ENCODE measurements around the gene JMJD4.

Gene JMJD4

DNA sequence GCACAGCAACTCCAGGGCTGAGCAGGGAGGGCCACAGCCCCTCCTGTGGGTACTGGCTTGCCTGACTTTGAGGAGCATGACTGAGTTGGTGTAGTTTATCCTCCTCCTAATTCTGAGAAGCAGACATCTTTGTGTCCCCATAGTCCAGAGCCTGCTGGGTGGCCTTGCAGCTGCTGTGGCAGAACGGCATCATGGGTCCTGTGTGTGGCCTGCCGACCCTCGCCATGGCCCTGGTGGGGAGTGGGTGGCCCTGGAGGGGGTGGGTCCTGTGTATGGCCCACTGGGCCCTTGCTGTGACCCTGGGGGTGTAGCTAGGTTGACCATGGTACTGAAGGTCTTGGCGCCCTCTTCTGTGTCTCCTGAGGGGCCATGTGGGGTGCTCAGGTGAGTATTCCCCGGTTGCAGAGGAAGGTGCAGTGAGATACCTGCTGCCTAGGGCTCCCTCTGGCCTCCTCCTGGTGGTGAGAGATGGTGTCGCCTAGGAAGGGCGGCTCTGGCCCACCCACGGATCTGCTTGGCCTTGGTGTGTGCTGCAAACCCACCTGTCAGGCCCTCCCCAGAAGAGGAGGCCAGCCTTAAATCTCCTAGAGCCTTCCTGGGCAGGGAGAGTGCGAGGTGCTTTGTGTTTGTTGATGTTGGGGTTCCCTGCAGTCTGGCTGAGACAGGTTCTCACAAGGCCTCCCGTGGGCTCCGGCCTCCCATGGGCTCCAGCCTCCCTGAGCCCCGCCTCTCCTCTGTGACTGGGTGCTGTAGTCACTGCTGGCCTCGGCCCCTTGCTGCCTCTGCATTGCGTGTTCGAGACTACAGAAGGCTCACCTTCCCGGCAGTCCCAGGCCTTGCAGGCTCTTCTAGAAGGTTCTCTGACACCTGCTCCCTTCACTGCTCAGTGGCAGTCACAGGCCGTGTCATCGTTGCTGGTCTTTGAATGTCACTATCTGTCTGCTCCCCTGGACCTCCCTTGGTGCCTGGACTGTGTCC, 7.9 kb upstream of the JMJD4 start:
- H3K4me1 ChIP-seq, result peaks cover 0 to 3% (median 0%) of the 10 kb centered on the region in 4 donors
- intact Hi-C loops (cut with DNase I; ENCODE audit: low total_unique reads), result no loop called here
- no peak overlapping the region for H3K4me3 ChIP-seq
- TF ChIP-seq, protein P1, sequence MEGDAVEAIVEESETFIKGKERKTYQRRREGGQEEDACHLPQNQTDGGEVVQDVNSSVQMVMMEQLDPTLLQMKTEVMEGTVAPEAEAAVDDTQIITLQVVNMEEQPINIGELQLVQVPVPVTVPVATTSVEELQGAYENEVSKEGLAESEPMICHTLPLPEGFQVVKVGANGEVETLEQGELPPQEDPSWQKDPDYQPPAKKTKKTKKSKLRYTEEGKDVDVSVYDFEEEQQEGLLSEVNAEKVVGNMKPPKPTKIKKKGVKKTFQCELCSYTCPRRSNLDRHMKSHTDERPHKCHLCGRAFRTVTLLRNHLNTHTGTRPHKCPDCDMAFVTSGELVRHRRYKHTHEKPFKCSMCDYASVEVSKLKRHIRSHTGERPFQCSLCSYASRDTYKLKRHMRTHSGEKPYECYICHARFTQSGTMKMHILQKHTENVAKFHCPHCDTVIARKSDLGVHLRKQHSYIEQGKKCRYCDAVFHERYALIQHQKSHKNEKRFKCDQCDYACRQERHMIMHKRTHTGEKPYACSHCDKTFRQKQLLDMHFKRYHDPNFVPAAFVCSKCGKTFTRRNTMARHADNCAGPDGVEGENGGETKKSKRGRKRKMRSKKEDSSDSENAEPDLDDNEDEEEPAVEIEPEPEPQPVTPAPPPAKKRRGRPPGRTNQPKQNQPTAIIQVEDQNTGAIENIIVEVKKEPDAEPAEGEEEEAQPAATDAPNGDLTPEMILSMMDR (IDR thresholded peaks at IDR 0.05), result no peak
- no peak overlapping the region for H3K27ac ChIP-seq
- no peaks in the 10 kb centered on the region for H3K27me3 ChIP-seq
- no peaks in the 10 kb centered on the region for H3K9me3 ChIP-seq
- DNase-seq, result peak in 1 of 2 donors; percentile 60
- peaks cover 0 to 19% (median 4%) of the 10 kb centered on the region in 3 donors for H3K36me3 ChIP-seq

DNA sequence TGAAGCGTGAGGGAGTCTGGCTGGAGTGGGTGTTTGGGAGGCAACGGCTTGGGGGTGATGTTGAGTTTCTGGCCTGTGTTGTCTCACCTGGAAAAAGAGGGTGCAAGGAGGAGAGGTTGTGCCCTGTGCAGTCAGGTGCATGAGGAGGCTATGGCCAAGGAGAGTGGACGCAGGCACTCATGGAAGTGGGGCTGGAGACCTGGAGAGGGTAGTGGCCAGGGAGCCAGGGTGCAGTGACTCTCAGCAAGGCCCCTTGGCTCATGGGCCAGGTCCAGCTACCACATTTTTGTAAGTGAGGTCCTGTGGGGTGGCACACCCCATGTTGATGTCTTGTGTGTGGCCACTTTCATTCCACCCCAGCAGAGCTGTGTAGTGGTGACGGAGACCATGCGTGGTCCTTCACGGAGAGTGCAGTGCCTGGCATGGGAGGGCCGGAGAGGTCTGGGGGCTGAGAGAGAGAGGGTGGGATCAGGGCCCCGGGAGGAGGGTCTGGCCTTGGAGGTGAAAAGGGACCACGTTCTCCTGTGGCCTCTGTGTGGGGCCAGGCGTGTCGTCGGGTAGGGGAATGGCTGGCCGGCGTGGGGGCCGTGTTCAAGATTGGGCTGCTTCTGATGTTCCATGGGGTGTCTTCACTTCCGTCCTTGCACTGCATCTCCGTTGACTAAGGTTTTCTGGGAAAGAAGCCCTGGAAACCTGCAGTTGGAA, 6.2 kb upstream of the JMJD4 start:
- peaks cover 0 to 10% (median 0%) of the 10 kb centered on the region in 3 donors for H3K36me3 ChIP-seq
- no peaks in the 10 kb centered on the region for H3K9me3 ChIP-seq
- TF ChIP-seq, protein P1 (IDR thresholded peaks at IDR 0.05), result no peak
- peaks cover 0 to 12% (median 7%) of the 10 kb centered on the region in 4 donors for H3K4me1 ChIP-seq
- H3K4me3 ChIP-seq, result no peak overlapping the region
- H3K27me3 ChIP-seq, result no peaks in the 10 kb centered on the region
- intact Hi-C loops (cut with DNase I; ENCODE audit: low total_unique reads), result no loop called here
- DNase-seq, result peak in 1 of 2 donors; percentile 61
- no peak overlapping the region for H3K27ac ChIP-seq

DNA sequence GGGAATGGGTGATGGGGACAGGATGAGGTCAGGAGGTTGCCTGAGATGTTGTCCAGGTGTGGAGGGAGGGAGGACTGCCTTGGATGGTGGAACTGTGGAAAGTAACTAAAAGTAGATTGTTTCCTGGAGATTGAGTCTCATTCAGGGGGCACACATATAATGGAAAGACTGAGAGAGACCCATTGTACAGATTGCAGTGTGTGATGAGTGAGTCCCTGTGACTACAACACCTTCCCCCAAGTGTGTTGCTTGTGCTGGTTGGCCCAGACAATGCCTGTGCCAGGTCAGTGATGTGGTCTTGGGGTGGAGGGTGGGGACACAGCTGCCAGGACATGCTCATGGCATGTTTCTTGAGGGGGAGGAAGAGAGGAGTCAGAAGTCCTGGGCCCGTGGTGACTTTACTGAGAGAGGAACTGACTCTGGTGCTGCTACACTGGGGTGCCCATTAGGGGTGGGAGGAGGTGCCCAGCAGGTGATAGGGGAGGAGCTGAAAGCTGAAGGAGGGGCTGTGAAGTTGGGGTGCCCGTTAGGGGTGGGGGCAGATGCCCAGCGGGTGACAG, 5.4 kb upstream of the JMJD4 start:
- Histone ChIP-seq H3K36me3 (peaks cover 0 to 10% (median 0%) of the 10 kb centered on the region in 3 donors), H3K27me3 (no peaks in the 10 kb centered on the region), H3K4me1 (peaks cover 0 to 20% (median 14%) of the 10 kb centered on the region in 4 donors), H3K27ac (no peak overlapping the region), H3K4me3 (no peak overlapping the region), H3K9me3 (no peaks in the 10 kb centered on the region)
- DNase-seq, result peak in 1 of 2 donors; percentile 24
- intact Hi-C loops (cut with DNase I; ENCODE audit: low total_unique reads), result no loop called here
- TF ChIP-seq, protein P1 (IDR thresholded peaks at IDR 0.05), result no peak

DNA sequence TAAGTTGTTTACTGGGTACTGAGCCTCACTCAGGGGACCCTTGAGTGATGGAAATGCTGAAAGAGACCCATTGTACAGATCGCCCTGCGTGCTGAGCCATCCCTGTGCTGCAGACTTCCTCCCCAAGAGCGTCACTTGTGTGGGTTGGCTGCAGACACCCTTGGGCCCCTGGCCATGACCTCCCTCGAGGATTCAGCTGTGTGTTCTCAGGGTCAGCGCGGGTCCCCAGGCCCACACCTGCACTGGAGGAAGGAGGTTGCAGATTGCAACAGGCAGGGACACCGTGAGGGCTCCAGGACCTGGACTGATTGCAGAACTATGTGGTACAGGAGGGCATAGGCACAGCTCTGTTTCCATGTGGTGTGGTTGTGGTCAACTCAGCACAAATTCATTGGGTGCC, 4.5 kb upstream of the JMJD4 start:
- intact Hi-C loops (cut with DNase I; ENCODE audit: low total_unique reads), result loop anchor here (10.0 kb wide), 3 partner anchors 345 to 665 kb away; partner anchors contain the start of genes ARF1, IBA57 and TRIM11
- no peaks in the 10 kb centered on the region for H3K27me3 ChIP-seq
- no peak overlapping the region for H3K27ac ChIP-seq
- no peaks in the 10 kb centered on the region for H3K9me3 ChIP-seq
- no peak for DNase-seq
- TF ChIP-seq, protein P1 (IDR thresholded peaks at IDR 0.05), result no peak
- no peak overlapping the region for H3K4me3 ChIP-seq
- peaks cover 0 to 10% (median 0%) of the 10 kb centered on the region in 3 donors for H3K36me3 ChIP-seq
- peaks cover 0 to 20% (median 14%) of the 10 kb centered on the region in 4 donors for H3K4me1 ChIP-seq

DNA sequence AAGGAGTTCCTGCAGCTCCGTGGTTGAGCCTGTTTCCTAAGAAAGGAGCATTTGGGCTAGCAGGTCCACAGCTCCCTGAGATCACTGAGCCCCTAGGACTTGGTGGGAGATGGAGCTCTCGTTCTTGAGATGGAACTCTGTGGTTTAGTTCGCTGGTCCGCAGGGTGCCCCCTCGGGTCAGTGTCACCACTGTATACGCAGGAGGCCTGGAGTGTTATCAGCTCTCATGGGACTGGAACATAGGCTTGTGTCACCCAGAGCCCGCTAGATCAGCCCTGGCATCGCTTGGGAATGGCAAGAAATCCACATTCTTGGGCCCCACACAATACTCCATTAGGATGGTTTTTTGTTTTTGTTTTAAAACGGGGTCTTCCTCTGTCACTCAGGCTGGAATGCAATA, 3.7 kb upstream of the JMJD4 start:
- Histone ChIP-seq H3K36me3 (peaks cover 0 to 10% (median 0%) of the 10 kb centered on the region in 3 donors), H3K9me3 (no peaks in the 10 kb centered on the region), H3K4me3 (no peak overlapping the region), H3K27me3 (no peaks in the 10 kb centered on the region), H3K27ac (no peak overlapping the region), H3K4me1 (peaks cover 0 to 23% (median 21%) of the 10 kb centered on the region in 4 donors)
- TF ChIP-seq, protein P1 (IDR thresholded peaks at IDR 0.05), result no peak
- no peak for DNase-seq
- intact Hi-C loops (cut with DNase I; ENCODE audit: low total_unique reads), result loop anchor here (10.0 kb wide), 3 partner anchors 346 to 666 kb away; partner anchors contain the start of genes ARF1, IBA57 and TRIM11

All from tibial artery (tissue), 4 donors.